HUDEP-2 (cell line): ENCODE measurements around the gene KIF18B.
"Not testable (repeated sequence)": the region's sequence is repeated elsewhere in the genome, so short reads cannot be mapped to it uniquely, and the experiment has no call there.

ENCODE experiments used
- DNase-seq, 76 experiments: peaks; one replicate each; lab custom pipeline; 2025; ENCODE audit not compliant: unreplicated experiment in 76 of 76; lab: John Stamatoyannopoulos, UW

The KIF18B gene

GRCh38 chr17:44970136-44970741 lies 22.7 kb upstream of the KIF18B start:
- DNase-seq = no peak

- DNase-seq = no peak
Observed at GRCh38 chr17:44969144-44969780, 21.7 kb upstream of the KIF18B start.

DNA sequence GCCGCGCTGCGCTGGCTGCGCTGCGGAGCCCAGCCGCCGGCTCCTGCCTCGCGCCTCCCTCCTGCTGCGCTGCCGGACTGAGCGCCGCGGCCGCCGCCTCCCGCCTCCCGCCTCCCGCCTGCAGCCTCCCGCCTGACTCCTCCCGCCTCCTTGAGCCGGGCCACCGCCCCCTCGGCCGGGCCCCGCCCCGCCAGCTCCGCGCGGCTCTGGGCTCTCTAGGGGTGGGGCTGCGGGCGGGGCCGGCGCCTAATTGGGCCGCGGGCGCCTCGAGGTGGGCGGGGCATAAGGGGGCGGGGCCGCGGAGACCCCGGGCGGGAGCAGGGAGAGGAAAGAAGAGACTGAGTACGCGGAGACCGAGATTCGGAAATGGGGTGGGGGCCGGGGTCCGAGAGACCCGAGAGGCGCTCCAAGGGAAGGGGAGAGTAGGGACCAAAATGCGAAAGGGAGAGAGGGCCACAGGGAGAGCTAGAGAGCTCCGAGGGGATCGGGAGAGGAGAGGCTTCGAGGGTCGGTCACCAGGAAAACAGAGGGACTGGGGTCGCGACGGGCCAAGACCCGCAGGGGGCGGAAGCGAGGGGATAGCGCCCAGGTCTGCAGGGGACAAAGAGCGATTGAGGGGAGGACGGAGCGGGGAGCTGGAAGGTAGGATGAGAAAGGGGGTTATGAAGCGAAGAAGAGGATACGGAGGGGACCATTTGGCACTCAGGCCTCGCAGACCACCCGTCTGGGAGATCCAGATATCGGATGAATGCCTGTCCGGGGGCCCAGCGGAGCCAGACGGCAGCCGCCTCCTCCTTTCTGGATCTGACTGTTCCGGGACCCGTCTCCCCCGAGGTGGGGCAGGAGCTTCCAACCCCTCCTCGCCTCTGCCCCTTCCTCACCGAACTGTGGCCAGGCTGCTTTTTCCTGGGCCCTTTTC lies 20.9 kb upstream of the KIF18B start, which contains the start of gene C1QL1:
C1QL1 (minus strand) TSS at position 79 of the 919 bp plus-strand sequence. CDS start 255 bp downstream, outside the sequence.
- DNase-seq = peak in 73 of 76 experiments; percentile 38 to 93 (median 80)

DNA sequence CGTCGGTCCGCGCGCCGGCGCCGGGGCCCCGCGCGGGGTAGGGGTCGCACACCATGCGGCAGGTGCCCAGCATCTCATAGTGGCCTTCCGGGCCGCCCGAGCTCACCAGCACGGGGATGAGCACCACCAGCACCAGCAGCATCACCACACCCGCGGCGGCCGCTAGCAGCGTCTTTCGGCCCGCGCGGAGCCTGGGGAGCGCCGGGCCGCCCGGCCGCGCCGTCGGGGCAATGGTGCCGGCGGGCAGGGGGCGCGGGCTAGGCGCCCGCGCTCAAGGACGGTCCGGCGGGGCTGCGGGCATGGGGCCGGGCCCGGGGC lies 20.3 kb upstream of the KIF18B start:
- no peak for DNase-seq

GRCh38 chr17:44967026-44967906 lies 19.7 kb upstream of the KIF18B start:
- DNase-seq = no peak

DNA sequence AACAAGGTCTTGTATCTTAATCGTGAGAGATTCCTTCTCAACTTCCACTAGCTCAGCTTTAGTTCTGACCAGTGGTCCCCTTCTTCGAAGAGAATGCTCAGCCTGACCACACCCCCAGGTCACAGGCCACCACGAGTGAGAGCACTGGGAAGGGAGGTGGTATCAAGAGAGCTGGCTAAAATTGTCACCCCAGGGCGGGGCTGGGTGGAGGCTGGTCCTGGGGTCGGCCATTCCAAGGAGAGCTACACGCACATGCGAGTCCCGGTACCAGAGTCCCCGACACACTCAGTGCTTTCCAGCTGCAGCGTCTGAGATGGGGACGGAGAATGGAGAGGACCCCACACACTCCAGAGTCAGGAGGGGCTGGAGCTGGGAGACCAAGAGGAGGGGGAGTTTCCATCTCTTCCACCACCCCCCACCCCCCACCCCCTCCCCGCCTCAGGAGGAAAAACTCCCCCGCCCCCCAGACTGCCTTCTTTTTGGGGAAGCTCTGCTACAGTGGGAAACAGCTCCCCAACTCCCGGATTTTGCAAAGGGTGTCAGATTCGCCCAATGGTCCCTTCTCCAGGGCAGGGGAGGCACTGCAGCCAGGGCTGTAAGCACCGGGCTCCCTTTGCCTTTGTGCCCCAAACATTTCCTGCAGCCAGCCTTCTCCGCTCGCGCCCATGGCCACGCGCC lies 18.9 kb upstream of the KIF18B start:
- no peak for DNase-seq

DNA sequence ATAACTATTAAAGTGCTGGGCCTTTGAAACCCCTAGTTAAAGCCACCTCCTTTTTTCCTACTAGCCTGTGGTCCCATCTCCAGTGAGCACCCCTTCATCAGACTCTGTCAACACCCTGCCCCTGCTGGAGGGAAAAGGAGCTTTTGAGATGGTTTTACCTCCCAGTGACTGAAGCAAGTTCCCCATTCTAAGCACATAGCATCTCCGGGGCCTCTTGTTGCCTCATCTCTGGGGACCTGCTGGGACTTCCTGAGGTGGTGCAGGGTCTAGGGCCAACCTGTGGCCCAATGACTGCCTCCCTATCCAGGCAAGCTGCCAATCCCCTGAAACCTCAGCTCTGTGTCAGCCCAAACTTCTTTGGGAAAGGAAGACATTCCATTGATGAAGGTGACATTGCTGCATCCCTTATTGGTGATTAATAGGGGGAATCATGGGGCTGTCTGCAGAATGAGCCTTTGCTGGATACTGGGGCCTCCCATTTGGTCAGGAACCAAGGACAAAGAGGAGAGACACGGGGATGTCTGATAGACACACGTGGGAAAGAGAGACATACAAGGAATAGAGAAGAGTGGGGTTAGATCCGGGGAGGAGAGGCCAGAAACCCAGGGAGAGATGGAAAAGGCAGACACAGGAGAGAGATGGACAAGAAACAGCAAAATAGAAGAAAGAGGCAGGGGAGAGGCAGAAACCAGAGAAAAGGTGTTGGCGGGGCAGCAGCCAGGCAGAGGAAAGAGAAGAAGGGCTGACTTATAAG lies 18.1 kb upstream of the KIF18B start:
- DNase-seq = no peak

GRCh38 chr17:44961921-44962350 lies 14.4 kb upstream of the KIF18B start:
- peak in 1 of 76 experiments; percentile 4 for DNase-seq

GRCh38 chr17:44960691-44961090 lies 13.1 kb upstream of the KIF18B start:
- DNase-seq = no peak

GRCh38 chr17:44959821-44960531 lies 12.4 kb upstream of the KIF18B start:
- DNase-seq = no peak

GRCh38 chr17:44956998-44957981 lies 9.7 kb upstream of the KIF18B start:
- no peak for DNase-seq

DNA sequence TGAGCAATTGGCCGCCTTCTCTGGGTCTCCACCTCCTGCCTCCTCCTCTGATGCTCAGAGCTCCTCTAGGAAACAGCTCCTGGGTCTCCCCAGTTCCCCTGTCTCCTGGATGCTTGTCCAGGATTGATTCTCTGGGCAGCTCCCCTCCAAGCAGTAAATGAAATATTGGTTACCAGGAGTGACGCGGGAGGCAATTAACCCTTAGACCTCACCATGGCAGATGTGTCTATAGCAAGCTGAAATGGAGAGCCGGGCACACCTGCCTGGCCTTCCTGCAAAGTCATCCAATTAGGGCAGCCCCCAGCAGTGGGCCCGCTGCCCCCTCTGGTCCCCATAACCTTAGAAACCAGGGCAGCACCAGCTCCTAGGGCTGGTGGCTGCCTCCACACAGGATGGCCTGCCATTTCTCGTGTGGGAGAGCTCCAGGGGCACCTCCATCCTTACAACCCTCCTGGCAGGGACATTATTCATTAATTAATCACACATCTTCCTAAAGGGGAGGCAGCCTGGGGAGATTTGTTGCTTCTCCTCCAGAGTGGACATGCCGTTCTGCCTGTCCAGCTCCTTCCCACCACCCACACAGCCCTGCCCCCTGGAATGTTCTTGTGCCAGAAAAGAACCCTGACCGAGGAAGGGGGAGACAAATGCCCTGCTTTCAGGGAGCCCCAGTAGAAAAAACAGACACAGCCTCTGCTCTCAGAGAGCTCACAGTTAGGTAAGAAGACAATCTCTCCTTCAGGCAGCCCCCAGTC lies 8.3 kb upstream of the KIF18B start:
- DNase-seq = no peak

DNA sequence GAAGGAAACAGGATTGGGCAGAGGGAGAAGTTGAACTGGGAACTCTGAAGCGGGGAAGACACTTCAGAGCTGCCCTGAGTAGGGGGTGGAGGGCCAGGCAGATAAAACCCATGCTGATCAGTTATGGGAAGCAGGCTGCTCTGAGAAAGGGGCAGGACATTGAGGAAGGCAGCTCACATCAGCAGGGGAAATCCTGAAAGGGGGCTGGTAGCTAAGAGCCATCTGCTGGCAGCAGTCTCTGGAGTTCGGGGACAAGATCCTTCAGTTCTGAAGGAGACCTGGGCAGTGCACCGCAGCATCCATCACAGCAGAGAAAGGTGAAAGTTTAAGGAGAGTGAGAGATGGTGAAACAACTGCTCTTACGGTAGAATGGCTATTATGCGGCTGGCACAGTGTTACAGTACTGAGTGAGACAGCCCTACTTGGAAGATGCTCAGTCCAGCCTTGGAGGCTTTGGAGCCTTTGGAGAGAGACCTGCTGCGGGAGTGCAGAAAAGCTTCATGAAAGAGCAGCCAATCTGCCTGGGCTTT lies 5.4 kb upstream of the KIF18B start:
- DNase-seq = no peak

GRCh38 chr17:44948315-44948795 lies 782 bp upstream of the KIF18B start:
- no peak for DNase-seq

DNA sequence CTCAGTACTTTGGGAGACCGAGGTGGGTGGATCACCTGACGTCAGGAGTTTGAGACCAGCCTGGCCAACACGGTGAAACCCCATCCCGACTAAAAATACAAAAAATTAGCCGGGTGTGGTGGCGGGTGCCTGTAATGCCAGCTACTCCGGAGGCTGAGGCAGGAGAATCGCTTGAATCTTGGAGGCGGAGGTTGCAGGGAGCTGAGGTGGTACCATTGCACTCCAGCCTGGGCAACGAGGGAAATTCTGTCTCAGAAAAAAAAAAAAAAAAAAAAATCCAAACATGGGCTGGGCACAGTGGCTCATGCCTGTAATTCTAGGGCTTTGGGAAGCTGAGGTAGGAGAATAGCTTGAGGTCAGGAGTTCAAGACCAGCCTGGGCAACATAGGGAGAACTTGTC lies 1.9 kb downstream of the KIF18B start:
- DNase-seq = not testable (repeated sequence)

DNA sequence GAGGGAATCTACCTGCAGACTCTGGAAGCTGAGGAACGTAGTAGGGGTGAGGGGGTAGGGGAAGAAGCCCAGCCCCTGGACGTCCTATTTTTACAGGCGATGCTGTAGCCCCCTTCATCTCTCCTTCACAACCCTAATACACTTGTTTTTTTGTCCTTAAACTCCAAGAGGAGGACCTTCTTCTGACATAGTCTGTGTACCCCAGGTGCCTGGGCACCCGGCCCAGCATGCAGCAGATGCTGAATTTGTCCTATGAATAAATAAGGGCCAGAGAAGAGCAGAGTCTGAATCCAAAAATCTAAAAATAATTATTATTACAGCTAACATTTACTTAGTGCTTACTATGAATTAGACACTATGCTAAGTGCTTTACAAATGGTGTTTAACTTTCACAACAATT lies 5.1 kb downstream of the KIF18B start:
- DNase-seq = no peak
